GM12872 (cell line): ENCODE measurements around the gene FUNDC1.

ENCODE experiments used
- TF ChIP-seq, protein P1 (sequence below): IDR thresholded peaks from 3 replicates; pipeline ENCODE4 v1.5.1; 2011; ENCODE audit warnings: low read depth, mild to moderate bottlenecking, low read length, moderate library complexity; ENCODE audit not compliant: insufficient read depth

FUNDC1 gene

DNA sequence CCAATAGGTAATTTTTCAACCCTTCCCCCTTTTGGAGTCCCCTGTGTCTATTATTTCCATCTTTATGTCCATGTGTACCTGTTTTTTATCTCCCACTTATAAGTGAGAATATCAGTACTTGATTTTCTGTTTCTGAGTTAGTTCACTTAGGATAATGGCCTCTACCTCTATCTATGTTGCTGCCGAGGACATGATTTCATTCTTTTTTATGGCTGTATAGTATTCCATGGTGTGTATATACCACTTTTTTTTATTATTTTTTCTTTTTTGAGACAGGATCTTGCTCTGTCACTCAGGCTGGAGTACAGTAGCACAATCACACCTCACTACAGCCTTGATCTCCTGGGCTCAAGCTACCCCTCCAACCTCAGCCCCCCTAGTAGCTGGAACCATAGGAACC, 47.6 kb downstream of the FUNDC1 start:
- TF ChIP-seq, protein P1, sequence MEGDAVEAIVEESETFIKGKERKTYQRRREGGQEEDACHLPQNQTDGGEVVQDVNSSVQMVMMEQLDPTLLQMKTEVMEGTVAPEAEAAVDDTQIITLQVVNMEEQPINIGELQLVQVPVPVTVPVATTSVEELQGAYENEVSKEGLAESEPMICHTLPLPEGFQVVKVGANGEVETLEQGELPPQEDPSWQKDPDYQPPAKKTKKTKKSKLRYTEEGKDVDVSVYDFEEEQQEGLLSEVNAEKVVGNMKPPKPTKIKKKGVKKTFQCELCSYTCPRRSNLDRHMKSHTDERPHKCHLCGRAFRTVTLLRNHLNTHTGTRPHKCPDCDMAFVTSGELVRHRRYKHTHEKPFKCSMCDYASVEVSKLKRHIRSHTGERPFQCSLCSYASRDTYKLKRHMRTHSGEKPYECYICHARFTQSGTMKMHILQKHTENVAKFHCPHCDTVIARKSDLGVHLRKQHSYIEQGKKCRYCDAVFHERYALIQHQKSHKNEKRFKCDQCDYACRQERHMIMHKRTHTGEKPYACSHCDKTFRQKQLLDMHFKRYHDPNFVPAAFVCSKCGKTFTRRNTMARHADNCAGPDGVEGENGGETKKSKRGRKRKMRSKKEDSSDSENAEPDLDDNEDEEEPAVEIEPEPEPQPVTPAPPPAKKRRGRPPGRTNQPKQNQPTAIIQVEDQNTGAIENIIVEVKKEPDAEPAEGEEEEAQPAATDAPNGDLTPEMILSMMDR = no peak

DNA sequence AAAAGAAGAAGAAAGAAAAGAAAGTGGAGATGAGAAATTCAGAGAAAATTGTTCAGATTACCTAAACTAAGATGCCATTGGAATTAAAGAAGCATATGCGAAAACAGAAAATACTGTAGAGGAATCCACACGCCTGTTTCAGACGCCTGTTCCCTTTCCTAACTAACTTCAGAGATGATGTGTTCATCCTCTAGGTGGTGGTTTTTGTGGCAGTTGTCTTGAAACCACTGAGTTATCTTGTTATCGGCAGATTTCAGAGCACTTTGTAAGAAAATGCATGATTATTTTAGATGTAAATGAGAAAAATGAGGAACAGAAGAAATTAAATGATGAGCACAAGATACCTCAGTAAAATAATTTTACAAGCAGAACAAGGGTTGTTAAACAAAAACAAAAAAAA, 48.3 kb downstream of the FUNDC1 start:
- TF ChIP-seq, protein P1 = no peak

DNA sequence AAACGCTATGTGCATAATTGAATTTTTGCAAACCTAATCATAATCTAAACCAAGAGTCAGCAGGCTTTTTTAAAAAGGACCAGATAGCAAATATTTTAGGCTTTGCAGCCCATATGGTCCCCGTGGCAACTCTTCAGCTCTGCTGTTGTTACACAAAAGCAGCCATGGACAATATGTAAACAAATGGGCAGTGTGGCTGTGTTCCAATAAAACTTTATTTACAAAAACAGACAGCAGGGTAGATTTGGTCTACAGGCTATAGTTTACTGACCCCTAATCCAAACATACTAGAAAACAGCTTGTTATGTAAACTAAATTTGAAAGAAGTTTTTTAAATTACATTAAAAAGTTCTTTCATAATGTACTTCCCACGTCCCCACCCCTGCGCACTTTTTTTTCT, 53.1 kb downstream of the FUNDC1 start:
- TF ChIP-seq, protein P1 = no peak

DNA sequence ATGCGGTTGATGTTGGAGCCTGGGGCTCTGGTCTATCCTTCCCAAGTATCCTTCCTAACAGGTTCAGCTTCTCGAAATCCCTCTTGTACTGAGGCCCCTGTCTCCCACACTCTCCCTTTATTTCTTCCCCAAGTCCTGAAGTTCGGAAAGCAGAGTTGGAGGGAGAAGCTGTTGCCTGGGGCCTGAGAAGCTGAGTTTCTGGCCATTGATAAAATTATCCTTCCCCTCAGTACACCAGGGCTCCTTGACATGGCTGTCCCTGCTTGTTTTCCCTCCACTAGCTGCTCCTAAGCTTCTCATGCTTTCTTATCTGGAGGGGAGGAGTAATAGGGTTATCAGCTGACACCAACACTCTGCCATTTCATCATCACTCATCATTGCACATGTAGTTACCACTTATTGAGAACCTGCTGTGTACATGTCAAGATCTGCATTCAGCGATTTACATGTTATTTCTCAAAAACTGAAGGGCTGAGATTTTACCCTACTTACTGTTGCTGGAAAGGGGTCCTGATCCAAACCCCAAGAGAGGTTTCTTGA, 58.0 kb downstream of the FUNDC1 start:
- TF ChIP-seq, protein P1 = no peak

DNA sequence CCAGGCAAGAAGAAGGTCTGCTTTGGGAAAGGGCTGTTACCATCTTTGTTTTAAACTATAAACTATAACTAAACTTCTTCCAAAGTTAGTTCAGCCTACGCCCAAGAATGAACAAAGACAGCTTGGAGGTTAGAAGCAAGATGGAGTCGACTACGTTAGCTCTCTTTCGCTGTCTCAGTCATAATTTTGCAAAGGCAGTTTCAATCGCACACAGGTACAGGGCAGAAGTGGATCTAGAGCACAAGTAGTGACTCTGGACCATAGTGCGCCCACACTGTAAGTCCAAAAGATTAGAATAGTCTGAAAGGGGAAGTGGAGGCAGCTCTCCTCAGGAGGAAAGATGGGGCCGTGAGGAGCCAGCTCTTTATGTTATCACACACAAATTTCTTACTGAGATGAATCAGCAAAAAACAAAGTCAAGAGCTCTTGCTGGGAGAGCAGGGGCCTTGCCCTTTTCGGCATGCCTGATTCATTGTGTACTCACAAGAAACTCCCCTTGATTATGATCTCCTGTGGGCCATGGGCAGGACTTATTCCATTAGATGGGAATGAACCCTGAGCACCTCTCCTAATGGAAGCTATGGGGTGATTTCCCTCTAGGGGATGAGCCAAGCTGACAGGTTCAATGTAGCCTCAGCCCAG, 58.6 kb downstream of the FUNDC1 start:
- TF ChIP-seq, protein P1 = no peak

DNA sequence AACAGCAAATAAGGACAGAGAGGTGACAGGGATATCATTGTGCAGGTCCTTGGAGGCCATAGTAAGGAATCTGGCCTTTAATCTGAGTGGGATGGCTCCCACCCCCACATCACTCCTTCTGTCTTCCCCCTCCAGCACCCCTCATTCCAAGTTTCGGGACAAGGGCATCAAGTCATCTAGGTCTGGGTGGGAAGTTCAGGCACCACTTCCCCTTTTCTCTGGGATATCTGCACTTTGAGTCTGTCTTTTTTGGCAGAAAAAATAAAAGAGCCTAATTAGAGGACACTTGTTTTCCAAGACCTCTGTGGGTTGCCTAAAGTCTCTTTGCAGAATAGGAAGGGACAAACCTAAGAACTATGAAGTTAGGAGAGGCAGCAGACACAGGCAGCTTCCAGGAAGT, 60.1 kb downstream of the FUNDC1 start:
- TF ChIP-seq, protein P1 = no peak

DNA sequence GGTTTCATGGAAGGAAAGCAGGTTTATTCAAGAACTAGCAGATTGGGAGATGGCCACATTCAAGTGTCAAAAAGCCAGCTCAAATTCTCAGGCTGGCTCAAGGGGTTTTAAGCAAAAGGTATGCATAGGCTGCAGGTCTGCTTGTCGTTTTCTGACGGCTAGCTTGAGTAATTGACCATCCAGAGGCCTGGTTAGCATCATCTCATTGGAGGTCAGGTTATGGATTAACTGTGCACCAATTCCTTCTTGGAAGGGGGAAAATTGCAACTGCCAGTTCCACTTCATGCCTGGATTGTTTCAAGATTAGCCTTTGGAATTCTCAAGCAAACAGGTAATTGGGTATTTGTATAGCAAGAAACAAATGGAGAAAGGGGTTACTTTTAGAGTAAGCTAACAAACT, 62.1 kb downstream of the FUNDC1 start:
- TF ChIP-seq, protein P1 = no peak
